Measurements from ENCODE around the gene ABCA5. TPM values are rescaled to one million over a fixed set of nuclear protein-coding genes. Genes with fewer than 3 reads are reported as not detected.

Gene ABCA5
- total and polyA plus RNA-seq, 5 donors, result 11.3 to 20.7 (median 18.6) TPM

- DNase-seq, result no peak
- H3K9me3 ChIP-seq (ENCODE audit: control insufficient read depth, low read length), result no peaks in the 10 kb centered on the region
- no peaks in the 10 kb centered on the region for H3K4me1 ChIP-seq (ENCODE audit: control insufficient read depth, insufficient read depth, low read length)
- no peak overlapping the region for H3K27ac ChIP-seq (ENCODE audit: low read length)
- WGBS, result 59% methylated on average over 4 of the region's 4 CpGs
- no peaks in the 10 kb centered on the region for H3K27me3 ChIP-seq (ENCODE audit: control insufficient read depth, insufficient read depth)
- ATAC-seq, result no peak
- intact Hi-C loops (cut with DNase I), result no loop called here
- no peak overlapping the region for H3K4me3 ChIP-seq (ENCODE audit: low read length)
These were observed 24.0 kb upstream of the ABCA5 start for GRCh38 chr17:69350911-69351310.

GRCh38 chr17:69348429-69348828 lies 21.5 kb upstream of the ABCA5 start:
- no peak overlapping the region for H3K4me3 ChIP-seq (ENCODE audit: low read length)
- intact Hi-C loops (cut with DNase I), result no loop called here

DNA sequence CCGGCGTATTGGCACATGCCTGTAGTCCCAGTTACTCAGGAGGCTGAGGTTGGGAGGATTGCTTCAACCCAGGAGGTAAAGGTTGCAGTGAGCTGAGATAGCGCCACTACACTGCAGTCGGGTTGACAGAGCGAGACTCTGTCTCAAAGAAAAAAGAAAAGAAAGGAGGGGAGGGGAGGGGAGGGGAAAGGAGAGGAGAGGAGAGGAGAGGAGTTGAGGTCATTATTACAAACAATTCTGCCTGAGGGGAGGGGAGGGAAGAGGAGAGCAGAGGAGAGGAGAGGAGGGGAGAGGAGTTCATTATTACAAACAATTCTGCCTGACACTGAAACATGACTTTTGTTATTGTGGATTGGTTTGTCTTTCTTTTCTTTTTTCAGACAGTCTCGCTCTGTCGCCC lies 19.8 kb upstream of the ABCA5 start:
- intact Hi-C loops (cut with DNase I), result no loop called here
- no peak for ATAC-seq

More at GRCh38 chr17:69348429-69348828, 21.5 kb upstream of the ABCA5 start:
- WGBS, result 76% methylated on average over 2 of the region's 2 CpGs
- Histone ChIP-seq H3K27me3 (ENCODE audit: control insufficient read depth, insufficient read depth) (no peaks in the 10 kb centered on the region), H3K9me3 (ENCODE audit: control insufficient read depth, low read length) (no peaks in the 10 kb centered on the region), H3K4me1 (ENCODE audit: control insufficient read depth, insufficient read depth, low read length) (no peaks in the 10 kb centered on the region), H3K27ac (ENCODE audit: low read length) (no peak overlapping the region)
- DNase-seq, result no peak
- no peak for ATAC-seq

DNA sequence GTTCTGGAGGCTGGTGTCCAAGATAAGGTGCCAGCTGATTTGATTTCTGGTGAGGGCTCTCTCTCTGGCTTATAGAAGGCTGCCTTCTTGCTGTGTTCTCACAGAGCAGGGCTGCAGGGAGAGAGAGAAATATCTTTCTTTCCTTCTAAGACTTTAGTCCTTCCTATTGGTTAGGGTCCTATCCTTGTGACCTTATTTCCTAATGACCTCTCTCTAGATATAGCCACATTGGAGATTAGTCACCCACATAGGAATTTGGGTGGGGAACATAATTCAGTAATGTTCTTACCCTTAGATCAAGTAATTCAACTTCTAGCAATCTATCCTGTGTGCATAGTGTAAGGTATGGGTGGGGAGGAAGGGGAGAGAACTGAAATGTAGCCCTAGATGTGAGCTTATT lies 18.0 kb upstream of the ABCA5 start:
- intact Hi-C loops (cut with DNase I), result no loop called here
- DNase-seq (no peak), ATAC-seq (no peak)
- Histone ChIP-seq H3K27ac (ENCODE audit: low read length) (no peak overlapping the region), H3K4me3 (ENCODE audit: low read length) (no peak overlapping the region), H3K9me3 (ENCODE audit: control insufficient read depth, low read length) (no peaks in the 10 kb centered on the region), H3K27me3 (ENCODE audit: control insufficient read depth, insufficient read depth) (no peaks in the 10 kb centered on the region), H3K4me1 (ENCODE audit: control insufficient read depth, insufficient read depth, low read length) (no peaks in the 10 kb centered on the region)

More for the DNA sequence above, 19.8 kb upstream of the ABCA5 start:
- no peak for DNase-seq
- H3K27me3 ChIP-seq (ENCODE audit: control insufficient read depth, insufficient read depth), result no peaks in the 10 kb centered on the region
- no peak overlapping the region for H3K27ac ChIP-seq (ENCODE audit: low read length)
- H3K4me3 ChIP-seq (ENCODE audit: low read length), result no peak overlapping the region
- no peaks in the 10 kb centered on the region for H3K9me3 ChIP-seq (ENCODE audit: control insufficient read depth, low read length)
- WGBS, result 82% methylated on average over 7 of the region's 7 CpGs
- no peaks in the 10 kb centered on the region for H3K4me1 ChIP-seq (ENCODE audit: control insufficient read depth, insufficient read depth, low read length)

- Histone ChIP-seq H3K27ac (ENCODE audit: low read length) (no peak overlapping the region), H3K9me3 (ENCODE audit: control insufficient read depth, low read length) (no peaks in the 10 kb centered on the region), H3K27me3 (ENCODE audit: control insufficient read depth, insufficient read depth) (no peaks in the 10 kb centered on the region), H3K4me3 (ENCODE audit: low read length) (no peak overlapping the region), H3K4me1 (ENCODE audit: control insufficient read depth, insufficient read depth, low read length) (no peaks in the 10 kb centered on the region)
- ATAC-seq (no peak), DNase-seq (no peak)
- WGBS, result 49% methylated on average over 3 of the region's 3 CpGs
- intact Hi-C loops (cut with DNase I), result no loop called here
These were observed 16.1 kb upstream of the ABCA5 start for GRCh38 chr17:69342896-69343644.

DNA sequence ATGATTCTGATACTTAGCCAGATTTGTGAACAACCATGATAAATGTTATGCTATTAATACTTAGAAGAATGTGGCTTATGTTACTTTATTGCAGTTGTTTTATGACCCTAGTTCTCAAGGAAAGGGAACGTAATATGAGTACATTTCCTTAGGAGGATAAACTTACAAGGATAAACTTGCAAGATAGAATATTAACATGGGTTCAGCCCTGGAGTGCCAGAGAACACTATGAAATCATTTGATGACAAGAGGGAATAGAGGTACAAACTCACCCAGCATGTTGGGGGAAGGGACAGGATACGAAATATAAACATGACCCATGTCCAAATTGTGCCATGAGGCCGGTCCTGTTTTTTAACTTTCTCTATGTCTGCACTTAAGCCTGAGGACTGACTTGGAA lies 13.0 kb upstream of the ABCA5 start:
- 81% methylated on average over 3 of the region's 3 CpGs for WGBS
- Histone ChIP-seq H3K27ac (ENCODE audit: low read length) (no peak overlapping the region), H3K9me3 (ENCODE audit: control insufficient read depth, low read length) (no peaks in the 10 kb centered on the region), H3K27me3 (ENCODE audit: control insufficient read depth, insufficient read depth) (no peaks in the 10 kb centered on the region), H3K4me3 (ENCODE audit: low read length) (no peak overlapping the region), H3K4me1 (ENCODE audit: control insufficient read depth, insufficient read depth, low read length) (no peaks in the 10 kb centered on the region)
- ATAC-seq (no peak), DNase-seq (no peak)
- intact Hi-C loops (cut with DNase I), result loop anchor here in 3 of 4 donors (5.0 to 10.0 kb wide), 2 partner anchors 182 to 185 kb away; no protein-coding TSS in a partner anchor

DNA sequence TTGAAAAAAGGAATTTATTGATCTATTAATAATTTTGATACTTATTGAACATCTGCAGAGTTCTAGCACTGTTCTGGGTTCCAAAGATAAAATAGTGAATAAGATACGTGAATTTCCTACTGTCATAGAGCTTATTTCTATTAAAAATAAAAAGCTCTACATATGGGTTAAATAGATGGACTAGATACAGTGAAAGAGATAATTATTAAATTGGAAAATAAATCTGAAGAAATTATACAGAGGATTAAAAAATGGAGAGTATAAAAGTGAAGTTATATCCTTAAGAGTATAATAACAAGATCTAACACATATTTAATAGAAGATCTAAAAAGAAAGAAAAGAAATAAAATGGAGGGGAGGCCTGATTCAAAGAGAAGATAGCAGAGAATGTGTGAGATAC lies 10.1 kb upstream of the ABCA5 start:
- Histone ChIP-seq H3K4me1 (ENCODE audit: control insufficient read depth, insufficient read depth, low read length) (no peaks in the 10 kb centered on the region), H3K9me3 (ENCODE audit: control insufficient read depth, low read length) (no peaks in the 10 kb centered on the region), H3K27me3 (ENCODE audit: control insufficient read depth, insufficient read depth) (no peaks in the 10 kb centered on the region), H3K4me3 (ENCODE audit: low read length) (no peak overlapping the region), H3K27ac (ENCODE audit: low read length) (no peak overlapping the region)
- no peak for DNase-seq
- no peak for ATAC-seq
- intact Hi-C loops (cut with DNase I), result loop anchor here in 3 of 4 donors (5.0 to 10.0 kb wide), 2 partner anchors 185 to 188 kb away; no protein-coding TSS in a partner anchor
- 74% methylated on average over 1 of the region's 1 CpG for WGBS

GRCh38 chr17:69336580-69336979 lies 9.6 kb upstream of the ABCA5 start:
- H3K4me1 ChIP-seq (ENCODE audit: control insufficient read depth, insufficient read depth, low read length), result no peaks in the 10 kb centered on the region
- DNase-seq (no peak), ATAC-seq (no peak)
- no peak overlapping the region for H3K4me3 ChIP-seq (ENCODE audit: low read length)
- H3K27ac ChIP-seq (ENCODE audit: low read length), result no peak overlapping the region
- no peaks in the 10 kb centered on the region for H3K9me3 ChIP-seq (ENCODE audit: control insufficient read depth, low read length)
- H3K27me3 ChIP-seq (ENCODE audit: control insufficient read depth, insufficient read depth), result no peaks in the 10 kb centered on the region
- intact Hi-C loops (cut with DNase I), result loop anchor here in 3 of 4 donors (5.0 to 10.0 kb wide), 2 partner anchors 186 to 188 kb away; no protein-coding TSS in a partner anchor

DNA sequence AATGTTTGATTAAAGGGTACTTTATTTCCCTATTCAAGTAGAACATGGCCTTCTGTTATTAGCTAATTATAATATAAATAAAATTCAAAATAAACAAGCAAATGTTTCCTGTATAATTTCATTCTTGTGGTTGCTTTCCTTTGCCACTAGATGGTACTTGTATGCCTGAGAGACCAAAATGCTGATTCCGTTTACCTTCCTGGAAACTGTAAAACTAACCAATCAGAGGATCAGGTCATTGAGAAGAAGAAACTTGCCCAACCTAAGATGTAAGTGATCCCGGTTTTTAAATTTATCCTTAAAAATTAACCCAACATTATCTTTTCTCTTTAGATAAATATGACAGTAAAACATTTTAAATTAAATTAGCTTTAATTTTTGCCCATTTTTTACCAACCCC lies 8.1 kb upstream of the ABCA5 start:
- DNase-seq (no peak), ATAC-seq (no peak)
- Histone ChIP-seq H3K27ac (ENCODE audit: low read length) (no peak overlapping the region), H3K4me3 (ENCODE audit: low read length) (no peak overlapping the region), H3K27me3 (ENCODE audit: control insufficient read depth, insufficient read depth) (no peaks in the 10 kb centered on the region), H3K9me3 (ENCODE audit: control insufficient read depth, low read length) (no peaks in the 10 kb centered on the region), H3K4me1 (ENCODE audit: control insufficient read depth, insufficient read depth, low read length) (no peaks in the 10 kb centered on the region)
- intact Hi-C loops (cut with DNase I), result loop anchor here in 3 of 4 donors (5.0 to 10.0 kb wide), 2 partner anchors 187 to 190 kb away; no protein-coding TSS in a partner anchor
- WGBS, result 16% methylated on average over 2 of the region's 2 CpGs

DNA sequence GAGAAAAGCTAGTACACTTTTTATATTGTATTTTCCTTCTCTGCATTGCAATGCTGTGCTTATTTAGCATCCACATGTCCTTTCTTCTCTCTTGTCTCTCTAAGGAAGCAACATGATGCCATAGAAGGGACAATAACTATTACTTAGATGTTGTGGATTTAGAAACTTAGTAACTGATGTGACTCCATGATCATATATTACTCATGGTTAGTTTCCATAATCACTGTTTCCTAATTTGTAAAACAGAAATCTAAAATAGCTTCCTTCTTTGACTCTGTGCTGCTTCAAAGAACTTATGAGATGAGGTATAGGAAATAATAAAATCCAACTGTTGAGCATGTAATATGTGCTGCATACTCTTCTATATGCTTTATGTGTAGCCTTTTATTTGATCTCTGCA lies 6.6 kb upstream of the ABCA5 start:
- Histone ChIP-seq H3K27ac (ENCODE audit: low read length) (no peak overlapping the region), H3K4me3 (ENCODE audit: low read length) (no peak overlapping the region), H3K4me1 (ENCODE audit: control insufficient read depth, insufficient read depth, low read length) (no peaks in the 10 kb centered on the region), H3K9me3 (ENCODE audit: control insufficient read depth, low read length) (no peaks in the 10 kb centered on the region), H3K27me3 (ENCODE audit: control insufficient read depth, insufficient read depth) (no peaks in the 10 kb centered on the region)
- DNase-seq, result no peak
- intact Hi-C loops (cut with DNase I), result loop anchor here in 2 of 4 donors (10.0 kb wide), 1 partner anchor 191 kb away; no protein-coding TSS in a partner anchor
- ATAC-seq, result no peak

- ATAC-seq (no peak), DNase-seq (no peak)
- WGBS, result 80% methylated on average over 2 of the region's 2 CpGs
- no peak overlapping the region for H3K27ac ChIP-seq (ENCODE audit: low read length)
- no peaks in the 10 kb centered on the region for H3K27me3 ChIP-seq (ENCODE audit: control insufficient read depth, insufficient read depth)
- H3K4me1 ChIP-seq (ENCODE audit: control insufficient read depth, insufficient read depth, low read length), result no peaks in the 10 kb centered on the region
- H3K9me3 ChIP-seq (ENCODE audit: control insufficient read depth, low read length), result no peaks in the 10 kb centered on the region
- H3K4me3 ChIP-seq (ENCODE audit: low read length), result no peak overlapping the region
- intact Hi-C loops (cut with DNase I), result loop anchor here in 2 of 4 donors (10.0 kb wide), 1 partner anchor 193 kb away; no protein-coding TSS in a partner anchor
These were observed 4.8 kb upstream of the ABCA5 start for GRCh38 chr17:69331756-69332155.
